PC-9 (cell line): ENCODE results near the gene C17orf107. TPM values are rescaled to one million over a fixed set of nuclear protein-coding genes. Genes with fewer than 3 reads are reported as not detected.

Experiments
- BruUV-seq: library from RNA; stranded (reverse); fragments of 400-500 nt; replicated peaks from 2 replicates; lab custom pipeline; 2021; lab: Mats Ljungman, UMichigan
- CTCF ChIA-PET: fragments of 300-600 bp; sonication (Branson Sonifier 250); formaldehyde crosslinking; loops from one replicate; lab custom pipeline; 2022; ENCODE audit warnings: antibody characterized with exemption; lab: Charles Lee
- POLR2A ChIA-PET: fragments of 300-600 bp; sonication (Branson Sonifier 250); formaldehyde crosslinking; loops from one replicate; lab custom pipeline; 2022; ENCODE audit warnings: antibody characterized with exemption; ENCODE audit not compliant: unreplicated experiment; lab: Charles Lee
- DNase-seq, 2 experiments: peaks; one replicate each; pipeline versions ENCODE4 v3.0.0 to v3.0.0-alpha.2; 2015 to 2022; ENCODE audit warnings: mixed read lengths in 1 of 2
- H2AFZ ChIP-seq: fragments of 200-600 bp; sonication (generic); 2 replicates; pipeline ENCODE4 v1.8.1; 2017; ENCODE audit warnings: antibody characterized with exemption
- H3F3A ChIP-seq: fragments of 200-600 bp; sonication (generic); 2 replicates; pipeline ENCODE4 v1.8.1; 2017; ENCODE audit warnings: antibody characterized with exemption, mild to moderate bottlenecking, low read depth; ENCODE audit not compliant: insufficient read depth
- H3K27ac ChIP-seq: fragments of 200-600 bp; sonication (generic); 2 replicates; pipeline ENCODE4 v1.6.1; 2016; ENCODE audit warnings: mixed run types
- H3K27me3 ChIP-seq: fragments of 200-600 bp; sonication (generic); 2 replicates; pipeline ENCODE4 v1.6.1; 2016; ENCODE audit warnings: low read depth, mixed run types; ENCODE audit not compliant: insufficient read depth
- H3K36me3 ChIP-seq: fragments of 200-600 bp; sonication (generic); 2 replicates; pipeline ENCODE4 v1.6.1; 2016; ENCODE audit warnings: low read depth, mixed run types
- H3K4me1 ChIP-seq: fragments of 200-600 bp; sonication (generic); replicated peaks from 2 replicates; pipeline ENCODE4 v1.6.1; 2016; ENCODE audit warnings: mixed run types; ENCODE audit not compliant: insufficient read depth
- H3K4me2 ChIP-seq: fragments of 200-600 bp; sonication (generic); 2 replicates; pipeline ENCODE4 v1.6.1; 2017; ENCODE audit warnings: mixed run types
- H3K4me3 ChIP-seq: fragments of 200-600 bp; sonication (generic); 2 replicates; pipeline ENCODE4 v1.6.1; 2016; ENCODE audit warnings: mixed run types
- H3K79me2 ChIP-seq: fragments of 200-600 bp; sonication (generic); 2 replicates; pipeline ENCODE4 v1.6.1; 2017; ENCODE audit warnings: low read depth, mixed run types
- H3K9me2 ChIP-seq: fragments of 200-600 bp; sonication (generic); 2 replicates; pipeline ENCODE4 v1.8.1; 2017; ENCODE audit warnings: mild to moderate bottlenecking; ENCODE audit not compliant: insufficient read depth
- H3K9me3 ChIP-seq: fragments of 200-600 bp; sonication (generic); 2 replicates; pipeline ENCODE4 v1.8.1; 2016; ENCODE audit warnings: low read depth; ENCODE audit not compliant: insufficient read depth
- H4K20me1 ChIP-seq: fragments of 200-600 bp; sonication (generic); 2 replicates; pipeline ENCODE4 v1.8.1; 2017; ENCODE audit not compliant: insufficient read depth
- CTCF ChIP-seq: fragments of 200-600 bp; sonication (generic); conservative IDR thresholded peaks from 2 replicates; pipeline ENCODE4 v1.6.1; 2017; ENCODE audit warnings: mixed run types, antibody characterized with exemption, mild to moderate bottlenecking, moderate library complexity
- EZH2 ChIP-seq: fragments of 200-600 bp; sonication (generic); IDR thresholded peaks from 2 replicates; pipeline ENCODE4 v1.8.0; 2017; ENCODE audit warnings: antibody characterized with exemption, low read depth
- intact Hi-C: fragments of 100-400 bp; cut with micrococcal nuclease; formaldehyde crosslinking; loops from one replicate; pipeline ENCODE4 v1.10.0; 2022; ENCODE audit not compliant: unreplicated experiment
- total RNA-seq: library from RNA; stranded (reverse); gene quantifications from 2 replicates; pipeline ENCODE4 v1.2.3, GENCODE V29; 2021

Gene C17orf107
- total RNA-seq, 1 experiment from 2014 or later = 3.1 TPM

GRCh38 chr17:4938688-4939545, 39.6 kb downstream of the C17orf107 start:
- H3K9me3 ChIP-seq = no peaks in the 10 kb centered on the region
- peaks cover 18% of the 10 kb centered on the region for H3K36me3 ChIP-seq
- H4K20me1 ChIP-seq = peaks cover 4% of the 10 kb centered on the region
- intact Hi-C loops = loop anchor here (1.0 kb wide), 1 partner anchor 30 kb away; no protein-coding TSS in a partner anchor
- H3K4me1 ChIP-seq = peaks cover 30% of the 10 kb centered on the region
- peaks cover 61% of the 10 kb centered on the region for H3F3A ChIP-seq
- H3K9me2 ChIP-seq = no peaks in the 10 kb centered on the region
- peak overlapping the region; percentile 93 for H3K4me3 ChIP-seq
- no peak for DNase-seq
- ChIA-PET CTCF (interaction anchor here (0.6 to 0.7 kb wide), 2 partner anchors 16 to 156 kb away, joined by 3 to 6 read pairs; no protein-coding TSS in a partner anchor), POLR2A (interaction anchor here (2.3 kb wide), 1 partner anchor 28 kb away, joined by 19 read pairs; the partner anchor contains the start of gene SPAG7)
- peaks cover 52% of the 10 kb centered on the region for H3K79me2 ChIP-seq
- H3K27ac ChIP-seq = peak overlapping the region; percentile 87
- peak overlapping the region; percentile 100 for H3K4me2 ChIP-seq
- TF ChIP-seq EZH2 = no peak
- no peak for TF ChIP-seq CTCF
- BruUV-seq = TSS peak; percentile 5
- peak overlapping the region; percentile 92 for H2AFZ ChIP-seq
- H3K27me3 ChIP-seq = no peaks in the 10 kb centered on the region

- DNase-seq = no peak
- intact Hi-C loops = loop anchor here (1.0 kb wide), 1 partner anchor 30 kb away; no protein-coding TSS in a partner anchor
Measured at GRCh38 chr17:4939546-4939795, 40.1 kb downstream of the C17orf107 start.

More at GRCh38 chr17:4939546-4939795, 40.1 kb downstream of the C17orf107 start:
- Histone ChIP-seq H2AFZ (peak overlapping the region; percentile 92), H3K4me3 (peak overlapping the region; percentile 93), H3K4me1 (peaks cover 24% of the 10 kb centered on the region), H4K20me1 (peaks cover 8% of the 10 kb centered on the region), H3K79me2 (peaks cover 58% of the 10 kb centered on the region), H3K9me2 (no peaks in the 10 kb centered on the region), H3K27me3 (no peaks in the 10 kb centered on the region), H3F3A (peaks cover 61% of the 10 kb centered on the region), H3K9me3 (no peaks in the 10 kb centered on the region), H3K27ac (peak overlapping the region; percentile 87), H3K36me3 (peaks cover 18% of the 10 kb centered on the region), H3K4me2 (peak overlapping the region; percentile 100)
- TF ChIP-seq EZH2 = no peak
- no peak for TF ChIP-seq CTCF
- no TSS peak for BruUV-seq
- CTCF ChIA-PET = interaction anchor here (0.7 kb wide), 1 partner anchor 16 kb away, joined by 6 read pairs; no protein-coding TSS in a partner anchor
- POLR2A ChIA-PET = interaction anchor here (0.6 to 2.3 kb wide), 4 partner anchors 9 to 47 kb away, joined by 3 to 20 read pairs (median 16); partner anchors contain the start of genes PFN1 and SPAG7
